Thoracic aorta (tissue), 2 donors: ENCODE data around the gene DRD3. TPM values are rescaled to one million over a fixed set of nuclear protein-coding genes. Genes with fewer than 3 reads are reported as not detected.

ENCODE experiments used
- ATAC-seq: fragments of 150-250 bp; one replicate; pipeline ENCODE4 v1.8.0; 2017; ENCODE audit warnings: low read depth; ENCODE audit not compliant: insufficient number of reproducible peaks, low FRiP score
- DNase-seq: peaks from one replicate; pipeline ENCODE4 v3.0.0-alpha.2; 2020; ENCODE audit warnings: low spot score
- H3K27ac ChIP-seq, 2 donors: fragments of 200-600 bp; sonication (generic); 1 replicate in 1 of 2; 2 replicates in 1 of 2; pipeline ENCODE4 v1.5.1; 2016; ENCODE audit warnings: mild to moderate bottlenecking in 2 of 2, moderate library complexity in 2 of 2
- H3K27me3 ChIP-seq: fragments of 200-600 bp; sonication (generic); replicated peaks from 2 replicates; pipeline ENCODE4 v1.6.0; 2016; ENCODE audit warnings: mild to moderate bottlenecking; ENCODE audit not compliant: insufficient read depth
- H3K36me3 ChIP-seq: fragments of 200-600 bp; sonication (generic); one replicate; pipeline ENCODE4 v1.5.1; 2016
- H3K4me1 ChIP-seq, 2 donors: fragments of 200-600 bp; sonication (generic); 1 replicate in 1 of 2; 2 replicates in 1 of 2; pipeline versions ENCODE4 v1.5.1 to v1.6.0; 2016; ENCODE audit warnings: low read depth in 2 of 2, mild to moderate bottlenecking in 1 of 2; ENCODE audit not compliant: control insufficient read depth in 1 of 2
- H3K4me3 ChIP-seq: fragments of 200-600 bp; sonication (generic); 2 replicates; pipeline ENCODE4 v1.5.1; 2016; ENCODE audit warnings: mild to moderate bottlenecking
- H3K9me3 ChIP-seq: fragments of 200-600 bp; sonication (generic); 2 replicates; pipeline ENCODE4 v1.5.1; 2016
- CTCF ChIP-seq: fragments of 200-600 bp; sonication (generic); IDR thresholded peaks from one replicate; pipeline ENCODE4 v1.5.1; 2019; ENCODE audit warnings: antibody characterized with exemption
- total RNA-seq, 2 donors: library from RNA; depleted of rRNA; stranded (reverse); fragments of >200 nt; gene quantifications; one replicate each; pipeline versions ENCODE4 v1.1.0 to v1.2.3, GENCODE V29; 2016

DRD3 gene
- total RNA-seq, 2 donors from 2014 or later, result not detected

- Histone ChIP-seq H3K27ac (no peak overlapping the region), H3K27me3 (no peaks in the 10 kb centered on the region), H3K4me3 (no peak overlapping the region), H3K36me3 (no peaks in the 10 kb centered on the region), H3K9me3 (no peaks in the 10 kb centered on the region), H3K4me1 (no peaks in the 10 kb centered on the region)
- ATAC-seq (no peak), DNase-seq (no peak)
- no peak for TF ChIP-seq CTCF
Observed at GRCh38 chr3:114192136-114192535, 13.3 kb upstream of the DRD3 start.

DNA sequence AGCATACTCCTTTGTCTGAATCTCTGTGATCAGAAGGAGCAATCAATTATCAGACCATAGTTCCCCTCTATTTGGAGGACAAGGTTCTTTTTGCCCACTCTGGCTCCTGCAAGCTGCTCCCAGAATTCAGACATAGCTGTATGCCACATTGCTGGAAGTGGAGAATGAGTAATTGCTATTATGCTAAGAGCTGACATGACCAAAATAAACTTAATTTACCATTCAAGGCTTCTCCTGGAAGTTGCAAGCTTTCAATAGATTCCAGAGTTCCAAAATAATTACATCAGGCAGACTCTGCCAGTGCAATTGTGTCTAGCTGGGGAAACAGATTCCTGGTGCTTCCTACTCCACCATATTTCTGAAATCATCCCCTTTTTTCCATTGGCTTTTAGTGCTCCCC, 7.6 kb upstream of the DRD3 start:
- H3K36me3 ChIP-seq, result no peaks in the 10 kb centered on the region
- H3K9me3 ChIP-seq, result no peaks in the 10 kb centered on the region
- no peak overlapping the region for H3K27ac ChIP-seq
- no peak for ATAC-seq
- no peak overlapping the region for H3K4me3 ChIP-seq
- no peaks in the 10 kb centered on the region for H3K27me3 ChIP-seq
- no peak for DNase-seq
- no peaks in the 10 kb centered on the region for H3K4me1 ChIP-seq
- TF ChIP-seq CTCF, result no peak

DNA sequence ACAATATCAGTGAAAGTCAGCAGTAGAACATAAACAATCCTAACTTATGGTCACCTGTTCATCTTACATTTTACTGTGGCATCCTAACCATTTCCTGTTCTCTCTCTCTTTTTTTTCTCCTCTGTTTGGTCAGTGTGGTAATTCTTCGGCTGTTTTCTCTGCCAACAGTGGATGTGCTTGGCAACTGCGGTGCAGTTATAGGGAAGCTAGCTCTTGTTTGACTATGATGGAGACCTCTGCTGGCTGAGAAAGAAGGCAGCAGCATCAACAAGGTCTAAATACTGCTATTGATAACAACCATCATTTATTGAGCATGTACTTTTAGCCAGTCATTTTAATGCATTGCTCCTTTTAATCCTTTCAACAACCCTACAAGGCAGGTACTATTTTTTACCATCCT, 723 bp upstream of the DRD3 start:
- TF ChIP-seq CTCF, result no peak
- H3K36me3 ChIP-seq, result no peaks in the 10 kb centered on the region
- no peak for ATAC-seq
- no peaks in the 10 kb centered on the region for H3K27me3 ChIP-seq
- H3K9me3 ChIP-seq, result no peaks in the 10 kb centered on the region
- no peak overlapping the region for H3K4me3 ChIP-seq
- no peak overlapping the region for H3K27ac ChIP-seq
- H3K4me1 ChIP-seq, result no peaks in the 10 kb centered on the region
- no peak for DNase-seq

DNA sequence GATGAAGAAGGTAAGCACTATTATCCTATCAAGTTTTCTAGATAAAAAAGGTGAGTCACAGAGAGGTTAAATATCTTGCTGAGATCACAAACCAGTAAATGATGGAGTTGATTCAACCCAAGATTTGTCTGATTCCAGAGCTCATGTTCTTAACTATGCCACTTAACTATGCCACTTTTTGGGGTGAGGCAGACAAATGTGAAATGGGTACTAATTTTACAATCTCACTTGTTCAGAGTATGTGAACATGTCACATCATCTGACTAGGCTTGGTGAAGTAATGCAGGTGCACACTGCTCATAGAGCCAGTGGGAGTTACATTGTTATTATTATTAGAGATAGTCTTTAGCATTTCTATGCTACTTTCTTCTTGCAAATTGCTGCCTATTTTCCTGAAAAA, 2.0 kb downstream of the DRD3 start:
- ATAC-seq (no peak), DNase-seq (no peak)
- H3K27ac ChIP-seq, result no peak overlapping the region
- no peaks in the 10 kb centered on the region for H3K4me1 ChIP-seq
- TF ChIP-seq CTCF, result no peak
- no peaks in the 10 kb centered on the region for H3K9me3 ChIP-seq
- no peaks in the 10 kb centered on the region for H3K27me3 ChIP-seq
- H3K4me3 ChIP-seq, result no peak overlapping the region
- no peaks in the 10 kb centered on the region for H3K36me3 ChIP-seq

GRCh38 chr3:114176487-114176886, 2.4 kb downstream of the DRD3 start:
- TF ChIP-seq CTCF, result no peak
- Histone ChIP-seq H3K4me3 (no peak overlapping the region), H3K27me3 (no peaks in the 10 kb centered on the region), H3K9me3 (no peaks in the 10 kb centered on the region), H3K4me1 (no peaks in the 10 kb centered on the region), H3K27ac (no peak overlapping the region), H3K36me3 (no peaks in the 10 kb centered on the region)
- no peak for DNase-seq
- no peak for ATAC-seq
